HEK293 (cell line): ENCODE measurements around the gene AZIN2.

ENCODE experiments used
- CTCF ChIA-PET: fragments of 350-600 bp; formaldehyde crosslinking; extraction: SDS; loops from one replicate; lab custom pipeline; 2021; ENCODE audit warnings: antibody characterized with exemption; lab: Yijun Ruan, JAX
- POLR2A ChIA-PET: fragments of 300-600 bp; formaldehyde crosslinking; extraction: SDS; loops from one replicate; lab custom pipeline; 2020; ENCODE audit warnings: antibody characterized with exemption, inconsistent platforms; lab: Yijun Ruan, JAX
- H3K27ac ChIP-seq: fragments of 200-500 bp; sonication (Bioruptor generic); 2 replicates; pipeline ENCODE4 v1.5.1; 2014; ENCODE audit warnings: low read depth, low read length, control low read depth, inconsistent platforms; ENCODE audit errors: extremely low read depth
- H3K36me3 ChIP-seq, 2 experiments: fragments of 200-500 bp in 1 of 2; sonication (Bioruptor generic) in 1 of 2; 1 replicate in 1 of 2; 2 replicates in 1 of 2; pipeline ENCODE4 v1.5.1; 2014 to 2017; ENCODE audit warnings: inconsistent platforms in 2 of 2, low read length in 2 of 2; ENCODE audit not compliant: control insufficient read depth in 2 of 2, insufficient read depth in 1 of 2
- H3K4me1 ChIP-seq: fragments of 200-500 bp; sonication (Bioruptor generic); 2 replicates; pipeline ENCODE4 v1.5.1; 2014; ENCODE audit warnings: mild to moderate bottlenecking, low read length, inconsistent platforms; ENCODE audit not compliant: control insufficient read depth, insufficient read depth
- H3K4me3 ChIP-seq: 2 replicates; pipeline ENCODE4 v1.5.1; 2011; ENCODE audit warnings: low read depth, mild to moderate bottlenecking, control low read depth, low read length, moderate library complexity
- H3K9me3 ChIP-seq: fragments of 200-500 bp; sonication (Bioruptor generic); 2 replicates; pipeline ENCODE4 v1.5.1; 2014; ENCODE audit warnings: low read depth, low read length, inconsistent platforms; ENCODE audit not compliant: control insufficient read depth, insufficient read depth
- BCL11A ChIP-seq: fragments of 450-650 bp; formaldehyde crosslinking; IDR thresholded peaks from 2 replicates; pipeline ENCODE4 v1.5.1; 2016; ENCODE audit warnings: low read depth, missing biosample characterization, missing genetic modification characterization
- GFI1B ChIP-seq: fragments of 450-650 bp; formaldehyde crosslinking; IDR thresholded peaks from 2 replicates; pipeline ENCODE4 v1.5.1; 2016; ENCODE audit warnings: missing biosample characterization, missing genetic modification characterization
- IKZF3 ChIP-seq: fragments of 450-650 bp; IDR thresholded peaks from 2 replicates; pipeline ENCODE4 v1.5.0; 2018; ENCODE audit warnings: missing biosample characterization, mild to moderate bottlenecking, missing genetic modification characterization, moderate library complexity
- KLF10 ChIP-seq: fragments of 450-650 bp; IDR thresholded peaks from 2 replicates; pipeline ENCODE4 v1.5.1; 2018; ENCODE audit warnings: missing biosample characterization, mild to moderate bottlenecking, missing genetic modification characterization
- KLF7 ChIP-seq: fragments of 450-650 bp; formaldehyde crosslinking; IDR thresholded peaks from 2 replicates; pipeline ENCODE4 v1.5.1; 2016; ENCODE audit warnings: missing biosample characterization, missing genetic modification characterization, borderline replicate concordance
- PBX3 ChIP-seq: sonication (generic); formaldehyde crosslinking; IDR thresholded peaks from 2 replicates; pipeline ENCODE4 v1.8.1; 2022; ENCODE audit warnings: mild to moderate bottlenecking, moderate library complexity, missing genetic modification reagents
- PRDM6 ChIP-seq: fragments of 450-650 bp; formaldehyde crosslinking; IDR thresholded peaks from 2 replicates; pipeline ENCODE4 v1.5.1; 2017; ENCODE audit warnings: missing biosample characterization, missing genetic modification characterization
- RBAK ChIP-seq: fragments of 450-650 bp; formaldehyde crosslinking; IDR thresholded peaks from 2 replicates; pipeline ENCODE4 v1.5.1; 2016; ENCODE audit warnings: missing biosample characterization, missing genetic modification characterization
- SCRT2 ChIP-seq: fragments of 450-650 bp; formaldehyde crosslinking; IDR thresholded peaks from 2 replicates; pipeline ENCODE4 v1.5.1; 2016; ENCODE audit warnings: missing biosample characterization, missing genetic modification characterization
- SETDB1 ChIP-seq: IDR thresholded peaks from one replicate; pipeline ENCODE4 v1.6.1; 2017; ENCODE audit warnings: mild to moderate bottlenecking, low read length, moderate library complexity, mixed read lengths; ENCODE audit not compliant: insufficient read length
- SP3 ChIP-seq: fragments of 450-650 bp; formaldehyde crosslinking; IDR thresholded peaks from 2 replicates; pipeline ENCODE4 v1.5.1; 2016; ENCODE audit warnings: missing biosample characterization, missing genetic modification characterization
- ZFP69B ChIP-seq: fragments of 450-650 bp; formaldehyde crosslinking; IDR thresholded peaks from 2 replicates; pipeline ENCODE4 v1.5.1; 2016; ENCODE audit warnings: missing biosample characterization, missing genetic modification characterization
- ZNF146 ChIP-seq: fragments of 450-650 bp; formaldehyde crosslinking; IDR thresholded peaks from 2 replicates; pipeline ENCODE4 v1.5.1; 2016; ENCODE audit warnings: missing biosample characterization, missing genetic modification characterization
- ZNF169 ChIP-seq: fragments of 450-650 bp; formaldehyde crosslinking; IDR thresholded peaks from 2 replicates; pipeline ENCODE4 v1.5.1; 2016; ENCODE audit warnings: missing biosample characterization, missing genetic modification characterization
- ZNF202 ChIP-seq: fragments of 450-650 bp; formaldehyde crosslinking; IDR thresholded peaks from 2 replicates; pipeline ENCODE4 v1.5.1; 2016; ENCODE audit warnings: missing biosample characterization, missing genetic modification characterization, borderline replicate concordance
- ZNF239 ChIP-seq: fragments of 450-650 bp; formaldehyde crosslinking; IDR thresholded peaks from 2 replicates; pipeline ENCODE4 v1.5.1; 2016; ENCODE audit warnings: missing biosample characterization, missing genetic modification characterization
- ZNF335 ChIP-seq: fragments of 450-650 bp; formaldehyde crosslinking; conservative IDR thresholded peaks from 2 replicates; pipeline ENCODE4 v1.5.1; 2016; ENCODE audit warnings: missing biosample characterization, missing genetic modification characterization
- ZNF341 ChIP-seq: fragments of 450-650 bp; formaldehyde crosslinking; IDR thresholded peaks from 2 replicates; pipeline ENCODE4; 2016; ENCODE audit warnings: low read depth, missing biosample characterization, missing genetic modification characterization
- ZNF514 ChIP-seq: fragments of 450-650 bp; formaldehyde crosslinking; IDR thresholded peaks from 2 replicates; pipeline ENCODE4 v1.5.1; 2016; ENCODE audit warnings: missing biosample characterization, missing genetic modification characterization
- ZNF596 ChIP-seq: fragments of 450-650 bp; IDR thresholded peaks from 2 replicates; pipeline ENCODE4 v1.5.0; 2018; ENCODE audit warnings: missing biosample characterization, mild to moderate bottlenecking, missing genetic modification characterization, moderate library complexity
- ZNF664 ChIP-seq: fragments of 450-650 bp; formaldehyde crosslinking; IDR thresholded peaks from 2 replicates; pipeline ENCODE4 v1.5.1; 2016; ENCODE audit warnings: missing biosample characterization, missing genetic modification characterization
- ZNF677 ChIP-seq: fragments of 450-650 bp; IDR thresholded peaks from 2 replicates; pipeline ENCODE4 v1.5.0; 2018; ENCODE audit warnings: missing biosample characterization, mild to moderate bottlenecking, missing genetic modification characterization, moderate library complexity
- ZNF768 ChIP-seq: fragments of 450-650 bp; formaldehyde crosslinking; IDR thresholded peaks from 2 replicates; pipeline ENCODE4 v1.5.1; 2018; ENCODE audit warnings: missing biosample characterization, mild to moderate bottlenecking, missing genetic modification characterization
- ZNF837 ChIP-seq: fragments of 450-650 bp; formaldehyde crosslinking; IDR thresholded peaks from 2 replicates; pipeline ENCODE4 v1.5.1; 2016; ENCODE audit warnings: missing biosample characterization, missing genetic modification characterization
- ZSCAN23 ChIP-seq: fragments of 450-650 bp; formaldehyde crosslinking; IDR thresholded peaks from 2 replicates; pipeline ENCODE4 v1.5.1; 2016; ENCODE audit warnings: missing biosample characterization, missing genetic modification characterization

The AZIN2 gene

GRCh38 chr1:33146003-33146402 lies 65.0 kb downstream of the AZIN2 start:
- CTCF ChIA-PET, result interaction anchor here (0.5 kb wide), 1 partner anchor 486 kb away, joined by 3 read pairs; no protein-coding TSS in a partner anchor
- no peak for TF ChIP-seq ZNF335 (tag by site-specific recombination)
- no peak for TF ChIP-seq ZFP69B
- no peak for TF ChIP-seq ZNF596
- TF ChIP-seq KLF7 (tag by site-specific recombination), result no peak
- TF ChIP-seq ZNF514, result no peak
- peak; percentile 72 for TF ChIP-seq SCRT2 (tag by site-specific recombination)
- TF ChIP-seq BCL11A (tag by site-specific recombination), result no peak
- no peak for TF ChIP-seq GFI1B (tag by site-specific recombination)
- TF ChIP-seq ZNF664 (tag by site-specific recombination), result 0 out of 2 replicates have a peak, but pooled peaks have one; percentile 27
- peak; percentile 13; the same call in 1 of the 2 replicates for TF ChIP-seq ZNF341 (tag by site-specific recombination)
- Histone ChIP-seq H3K4me3 (no peak overlapping the region), H3K4me1 (peaks cover 3% of the 10 kb centered on the region), H3K9me3 (no peaks in the 10 kb centered on the region), H3K36me3 (peaks cover 0 to 17% of the 10 kb centered on the region in 2 experiments; a peak in 1 of 3 replicates), H3K27ac (no peak overlapping the region)
- POLR2A ChIA-PET, result no interaction called here

GRCh38 chr1:33147275-33147996 lies 66.5 kb downstream of the AZIN2 start:
- Histone ChIP-seq H3K9me3 (no peaks in the 10 kb centered on the region), H3K4me1 (peaks cover 3% of the 10 kb centered on the region), H3K36me3 (peaks cover 0 to 17% of the 10 kb centered on the region in 2 experiments; a peak in 1 of 3 replicates), H3K27ac (no peak overlapping the region), H3K4me3 (no peak overlapping the region)
- POLR2A ChIA-PET, result no interaction called here
- TF ChIP-seq ZNF768 (peak; percentile 70), ZNF146 (tag by site-specific recombination) (no peak)
- CTCF ChIA-PET, result interaction anchor here (0.8 to 1.5 kb wide), 8 partner anchors 9 to 56 kb away, joined by 3 to 14 read pairs (median 4); no protein-coding TSS in a partner anchor

- H3K4me3 ChIP-seq, result no peak overlapping the region
- ChIA-PET CTCF (interaction anchor here (0.8 to 1.5 kb wide), 8 partner anchors 9 to 56 kb away, joined by 3 to 14 read pairs (median 4); no protein-coding TSS in a partner anchor), POLR2A (no interaction called here)
- H3K4me1 ChIP-seq, result no peaks in the 10 kb centered on the region
- H3K27ac ChIP-seq, result no peak overlapping the region
- TF ChIP-seq ZNF202 (no peak), IKZF3 (tag by site-specific recombination) (0 out of 2 replicates have a peak, but pooled peaks have one; percentile 34), SETDB1 (no peak)
- no peaks in the 10 kb centered on the region for H3K9me3 ChIP-seq
- H3K36me3 ChIP-seq, result peaks cover 0 to 17% of the 10 kb centered on the region in 2 experiments; a peak in 1 of 3 replicates
Measured at GRCh38 chr1:33147997-33148314, 67.0 kb downstream of the AZIN2 start.

- POLR2A ChIA-PET, result no interaction called here
- peaks cover 0 to 17% of the 10 kb centered on the region in 2 experiments; a peak in 1 of 3 replicates for H3K36me3 ChIP-seq
- CTCF ChIA-PET, result interaction anchor here (0.8 to 1.5 kb wide), 5 partner anchors 10 to 53 kb away, joined by 3 to 14 read pairs (median 4); no protein-coding TSS in a partner anchor
- TF ChIP-seq ZNF837 (tag by site-specific recombination) (no peak), ZNF239 (no peak), ZNF677 (tag by site-specific recombination) (no peak), PBX3 (CRISPR knock-in tag) (no peak), SP3 (no peak), ZSCAN23 (tag by site-specific recombination) (no peak), ZNF596 (no peak), RBAK (tag by site-specific recombination) (no peak), ZNF169 (tag by site-specific recombination) (no peak), PRDM6 (tag by site-specific recombination) (no peak), KLF10 (no peak)
Measured at GRCh38 chr1:33148615-33149014, 67.7 kb downstream of the AZIN2 start.

More at GRCh38 chr1:33148615-33149014, 67.7 kb downstream of the AZIN2 start:
- Histone ChIP-seq H3K27ac (no peak overlapping the region), H3K9me3 (no peaks in the 10 kb centered on the region), H3K4me1 (peaks cover 5% of the 10 kb centered on the region; the same call in 1 of the 2 replicates), H3K4me3 (no peak overlapping the region)
